OCI-LY1 (cell line): Measurements from ENCODE around the gene PPIG.

Source experiments
- H2AFZ ChIP-seq: fragments of 200-600 bp; sonication (generic), shearing (Covaris generic); 2 replicates; pipeline ENCODE4 v1.6.0; 2014; ENCODE audit warnings: antibody characterized with exemption, mild to moderate bottlenecking, low read length
- H3F3A ChIP-seq: fragments of 200-600 bp; sonication (generic), shearing (Covaris generic); 2 replicates; pipeline ENCODE4 v1.6.0; 2014; ENCODE audit warnings: mild to moderate bottlenecking, antibody characterized with exemption, low read length, moderate library complexity; ENCODE audit not compliant: insufficient read depth
- H3K27ac ChIP-seq: fragments of 200-600 bp; sonication (generic); 2 replicates; pipeline ENCODE4 v1.5.1; 2014; ENCODE audit warnings: low read length, mixed run types, mild to moderate bottlenecking, low read depth; ENCODE audit not compliant: poor library complexity, severe bottlenecking
- H3K27me3 ChIP-seq: fragments of 200-600 bp; sonication (generic); 2 replicates; pipeline ENCODE4 v1.6.0; 2014; ENCODE audit warnings: antibody characterized with exemption, mild to moderate bottlenecking, low read length, moderate library complexity; ENCODE audit not compliant: insufficient read depth
- H3K36me3 ChIP-seq: fragments of 200-600 bp; sonication (generic); 2 replicates; pipeline ENCODE4 v1.6.1; 2014; ENCODE audit warnings: mild to moderate bottlenecking, antibody characterized with exemption, low read length, moderate library complexity, mixed read lengths; ENCODE audit not compliant: insufficient read depth
- H3K4me1 ChIP-seq: fragments of 200-600 bp; sonication (generic); 2 replicates; pipeline ENCODE4 v1.5.1; 2014; ENCODE audit warnings: mild to moderate bottlenecking, low read length, moderate library complexity; ENCODE audit not compliant: insufficient read depth, severe bottlenecking
- H3K4me2 ChIP-seq: fragments of 200-600 bp; sonication (generic), shearing (Covaris generic); 2 replicates; pipeline ENCODE4 v1.6.1; 2014; ENCODE audit warnings: low read length
- H3K4me3 ChIP-seq: fragments of 200-600 bp; sonication (generic); 2 replicates; pipeline ENCODE4 v1.5.1; 2014; ENCODE audit warnings: low read length, low read depth, mild to moderate bottlenecking, mixed read lengths; ENCODE audit not compliant: poor library complexity, severe bottlenecking
- H3K79me2 ChIP-seq: fragments of 200-600 bp; shearing (Covaris generic); 2 replicates; pipeline ENCODE4 v1.6.1; 2016; ENCODE audit warnings: mixed run types, low read length, mixed read lengths; ENCODE audit not compliant: insufficient read depth
- H3K9ac ChIP-seq: fragments of 200-600 bp; sonication (generic), shearing (Covaris generic); 2 replicates; pipeline ENCODE4 v1.6.1; 2014; ENCODE audit warnings: mild to moderate bottlenecking, low read length, mixed read lengths
- H3K9me2 ChIP-seq: fragments of 200-600 bp; sonication (generic), shearing (Covaris generic); 2 replicates; pipeline ENCODE4 v1.6.1; 2014; ENCODE audit warnings: low read depth, mild to moderate bottlenecking, low read length, mixed read lengths
- H3K9me3 ChIP-seq: fragments of 200-600 bp; shearing (Covaris generic); 2 replicates; pipeline ENCODE4 v1.6.1; 2014; ENCODE audit warnings: low read length, mixed read lengths
- H4K20me1 ChIP-seq: fragments of 200-600 bp; sonication (generic), shearing (Covaris generic); 2 replicates; pipeline ENCODE4 v1.6.0; 2016; ENCODE audit warnings: mild to moderate bottlenecking, low read length; ENCODE audit not compliant: insufficient read depth
- EZH2 ChIP-seq: fragments of 200-600 bp; sonication (generic), shearing (Covaris generic); IDR thresholded peaks from 2 replicates; pipeline ENCODE4 v1.8.0; 2017; ENCODE audit warnings: borderline replicate concordance, mixed run types, mild to moderate bottlenecking, antibody characterized with exemption, low read length, moderate library complexity, mixed read lengths
- TF ChIP-seq, protein P1 (sequence below): fragments of 200-600 bp; sonication (generic), shearing (Covaris generic); IDR thresholded peaks from 2 replicates; pipeline ENCODE4 v1.5.1; 2017; ENCODE audit warnings: mild to moderate bottlenecking, antibody characterized with exemption, low read length, moderate library complexity, mixed read lengths

The PPIG gene

DNA sequence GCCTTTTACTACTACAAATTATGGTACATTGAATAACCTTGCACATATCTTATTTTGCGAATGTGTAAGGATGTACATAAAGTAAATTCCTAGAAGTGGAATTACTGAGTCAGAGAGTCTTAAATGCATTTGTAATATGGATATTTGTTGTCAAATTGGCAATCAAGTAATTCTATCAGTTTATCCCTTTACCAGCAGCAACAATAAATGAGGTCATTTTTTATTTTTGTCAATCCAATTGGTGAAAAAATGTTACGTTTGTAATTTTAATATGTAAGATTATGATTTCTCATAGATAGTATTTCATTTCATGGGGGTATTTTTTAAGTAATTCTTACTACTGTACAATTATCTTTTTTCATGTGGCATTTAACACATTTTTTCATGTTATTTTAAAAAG lies 14.8 kb downstream of the PPIG start:
- Histone ChIP-seq H3K36me3 (peaks cover 13% of the 10 kb centered on the region), H3K27me3 (no peaks in the 10 kb centered on the region), H3K4me1 (no peaks in the 10 kb centered on the region), H3K4me3 (no peak overlapping the region), H3F3A (no peaks in the 10 kb centered on the region; the same call in 1 of the 2 replicates), H3K79me2 (peaks cover 86% of the 10 kb centered on the region), H3K9me2 (no peaks in the 10 kb centered on the region), H3K4me2 (no peak overlapping the region), H2AFZ (no peak overlapping the region), H4K20me1 (no peaks in the 10 kb centered on the region; the same call in 1 of the 2 replicates), H3K9ac (no peak overlapping the region), H3K27ac (no peak overlapping the region), H3K9me3 (no peaks in the 10 kb centered on the region)
- TF ChIP-seq, protein P1, sequence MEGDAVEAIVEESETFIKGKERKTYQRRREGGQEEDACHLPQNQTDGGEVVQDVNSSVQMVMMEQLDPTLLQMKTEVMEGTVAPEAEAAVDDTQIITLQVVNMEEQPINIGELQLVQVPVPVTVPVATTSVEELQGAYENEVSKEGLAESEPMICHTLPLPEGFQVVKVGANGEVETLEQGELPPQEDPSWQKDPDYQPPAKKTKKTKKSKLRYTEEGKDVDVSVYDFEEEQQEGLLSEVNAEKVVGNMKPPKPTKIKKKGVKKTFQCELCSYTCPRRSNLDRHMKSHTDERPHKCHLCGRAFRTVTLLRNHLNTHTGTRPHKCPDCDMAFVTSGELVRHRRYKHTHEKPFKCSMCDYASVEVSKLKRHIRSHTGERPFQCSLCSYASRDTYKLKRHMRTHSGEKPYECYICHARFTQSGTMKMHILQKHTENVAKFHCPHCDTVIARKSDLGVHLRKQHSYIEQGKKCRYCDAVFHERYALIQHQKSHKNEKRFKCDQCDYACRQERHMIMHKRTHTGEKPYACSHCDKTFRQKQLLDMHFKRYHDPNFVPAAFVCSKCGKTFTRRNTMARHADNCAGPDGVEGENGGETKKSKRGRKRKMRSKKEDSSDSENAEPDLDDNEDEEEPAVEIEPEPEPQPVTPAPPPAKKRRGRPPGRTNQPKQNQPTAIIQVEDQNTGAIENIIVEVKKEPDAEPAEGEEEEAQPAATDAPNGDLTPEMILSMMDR, result no peak
- TF ChIP-seq EZH2, result no peak

GRCh38 chr2:169599568-169599967 lies 15.4 kb downstream of the PPIG start:
- no peaks in the 10 kb centered on the region for H3K27me3 ChIP-seq
- H2AFZ ChIP-seq, result no peak overlapping the region
- no peaks in the 10 kb centered on the region for H3K9me2 ChIP-seq
- peaks cover 80% of the 10 kb centered on the region for H3K79me2 ChIP-seq
- no peaks in the 10 kb centered on the region for H3K4me1 ChIP-seq
- H3K4me2 ChIP-seq, result no peak overlapping the region
- H3K4me3 ChIP-seq, result no peak overlapping the region
- no peak overlapping the region for H3K9ac ChIP-seq
- peaks cover 18% of the 10 kb centered on the region for H3K36me3 ChIP-seq
- H3F3A ChIP-seq, result no peaks in the 10 kb centered on the region; the same call in 1 of the 2 replicates
- H4K20me1 ChIP-seq, result no peaks in the 10 kb centered on the region; the same call in 1 of the 2 replicates
- TF ChIP-seq, protein P1, result no peak
- no peaks in the 10 kb centered on the region for H3K9me3 ChIP-seq
- H3K27ac ChIP-seq, result no peak overlapping the region

- H3F3A ChIP-seq, result no peaks in the 10 kb centered on the region
- TF ChIP-seq, protein P1, result no peak
- no peak for TF ChIP-seq EZH2
- no peak overlapping the region for H2AFZ ChIP-seq
- peaks cover 99% of the 10 kb centered on the region for H3K36me3 ChIP-seq
- H3K9ac ChIP-seq, result no peak overlapping the region
- H3K4me1 ChIP-seq, result no peaks in the 10 kb centered on the region
- no peak overlapping the region for H3K4me2 ChIP-seq
- H3K27ac ChIP-seq, result no peak overlapping the region
- no peaks in the 10 kb centered on the region for H3K27me3 ChIP-seq
- H3K4me3 ChIP-seq, result no peak overlapping the region
- no peaks in the 10 kb centered on the region for H4K20me1 ChIP-seq
- H3K9me3 ChIP-seq, result no peaks in the 10 kb centered on the region; the same call in 1 of the 2 replicates
- no peaks in the 10 kb centered on the region for H3K9me2 ChIP-seq
- H3K79me2 ChIP-seq, result no peaks in the 10 kb centered on the region
These were observed 25.1 kb downstream of the PPIG start for GRCh38 chr2:169609264-169609663.
